Body of pancreas (tissue), 4 donors: ENCODE results near the gene TPM1. TPM values are rescaled to one million over a fixed set of nuclear protein-coding genes. Genes with fewer than 3 reads are reported as not detected.

Experiments
- ATAC-seq: fragments of 150-250 bp; one replicate; pipeline ENCODE4 v1.9.1; 2016
- DNase-seq, 4 donors: peaks; one replicate each; pipeline ENCODE4 v3.0.0-alpha.2; 2019
- H3K27ac ChIP-seq, 4 donors: fragments of 200-600 bp; sonication (generic); 1 replicate in 3 of 4; 2 replicates in 1 of 4; pipeline versions ENCODE4 v1.5.1 to v1.6.1; 2016 to 2019; ENCODE audit warnings: mild to moderate bottlenecking in 1 of 4, mixed read lengths in 1 of 4, moderate library complexity in 1 of 4
- H3K27me3 ChIP-seq, 2 donors: fragments of 200-600 bp; sonication (generic); one replicate each; pipeline ENCODE4 v1.6.0; 2016; ENCODE audit warnings: mild to moderate bottlenecking in 1 of 2
- H3K36me3 ChIP-seq, 2 donors: fragments of 200-600 bp; sonication (generic); replicated peaks in 1 of 2; 2 replicates each; pipeline ENCODE4 v1.5.1; 2016; ENCODE audit warnings: low read depth in 2 of 2; ENCODE audit not compliant: insufficient read depth in 1 of 2
- H3K4me1 ChIP-seq: fragments of 200-600 bp; sonication (generic); one replicate; pipeline ENCODE4 v1.6.0; 2016
- H3K4me3 ChIP-seq, 2 donors: fragments of 200-600 bp; sonication (generic); 1 replicate in 1 of 2; 2 replicates in 1 of 2; pipeline ENCODE4 v1.5.1; 2016 to 2019
- H3K9me3 ChIP-seq, 3 donors: fragments of 200-600 bp; sonication (generic); 1 replicate in 2 of 3; 2 replicates in 1 of 3; pipeline ENCODE4 v1.5.1; 2016
- POLR2A ChIP-seq, 3 donors: fragments of 450-650 bp; IDR thresholded peaks; one replicate each; pipeline ENCODE4 v1.6.1; 2016; ENCODE audit warnings: antibody characterized with exemption in 3 of 3, mild to moderate bottlenecking in 2 of 3
- WGBS, 2 donors: methylation state at CpG; one replicate each; pipeline ENCODE4 v1.1.5; 2017; 5-methylcytosine and 5-hydroxymethylcytosine counted together
- intact Hi-C: fragments of 100-400 bp; cut with DNase I; formaldehyde crosslinking; loops from one replicate; pipeline ENCODE4 v1.15.1; 2023
- total RNA-seq, 2 donors: library from RNA; depleted of rRNA; stranded (reverse); fragments of >200 nt; gene quantifications; one replicate each; pipeline ENCODE4 v1.1.0, GENCODE V29; 2016
- TF ChIP-seq, protein P1 (sequence below), 7 experiments: fragments of 450-650 bp in 4 of 7; fragments of 200-600 bp in 3 of 7; sonication (generic) in 3 of 7; IDR thresholded peaks; one replicate each; pipeline ENCODE4 v1.5.1; 2016 to 2019; ENCODE audit warnings: antibody characterized with exemption in 7 of 7

TPM1 gene
- total RNA-seq, 2 donors from 2014 or later: 417 to 435 TPM

DNA sequence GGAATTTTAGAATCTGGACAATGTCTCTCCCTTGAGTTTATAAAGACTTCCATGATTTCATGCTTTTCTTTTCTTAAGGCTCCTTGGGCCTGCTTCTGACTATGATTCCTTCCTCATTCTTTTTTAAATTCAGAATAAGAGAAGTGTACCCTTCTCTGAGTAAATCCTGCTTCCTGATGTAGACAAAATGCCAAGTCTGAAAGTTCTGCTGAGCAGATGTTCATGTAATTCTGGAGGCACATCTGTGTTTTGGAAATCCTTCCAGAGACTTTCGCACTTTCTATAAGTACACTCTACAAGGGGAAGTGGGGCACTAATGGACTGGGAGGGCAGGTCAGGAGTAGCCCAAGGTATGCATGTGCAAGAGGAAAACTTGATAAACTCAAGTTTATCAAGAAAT lies 24.8 kb downstream of the TPM1 start:
- Histone ChIP-seq H3K4me1 (no peaks in the 10 kb centered on the region), H3K36me3 (peaks cover 0 to 21% of the 10 kb centered on the region in 2 donors), H3K27me3 (no peaks in the 10 kb centered on the region), H3K27ac (peak overlapping the region in 1 of 4 donors; percentile 20), H3K9me3 (no peaks in the 10 kb centered on the region), H3K4me3 (no peak overlapping the region)
- TF ChIP-seq POLR2A (IDR thresholded peaks at IDR 0.05): no peak
- TF ChIP-seq, protein P1, sequence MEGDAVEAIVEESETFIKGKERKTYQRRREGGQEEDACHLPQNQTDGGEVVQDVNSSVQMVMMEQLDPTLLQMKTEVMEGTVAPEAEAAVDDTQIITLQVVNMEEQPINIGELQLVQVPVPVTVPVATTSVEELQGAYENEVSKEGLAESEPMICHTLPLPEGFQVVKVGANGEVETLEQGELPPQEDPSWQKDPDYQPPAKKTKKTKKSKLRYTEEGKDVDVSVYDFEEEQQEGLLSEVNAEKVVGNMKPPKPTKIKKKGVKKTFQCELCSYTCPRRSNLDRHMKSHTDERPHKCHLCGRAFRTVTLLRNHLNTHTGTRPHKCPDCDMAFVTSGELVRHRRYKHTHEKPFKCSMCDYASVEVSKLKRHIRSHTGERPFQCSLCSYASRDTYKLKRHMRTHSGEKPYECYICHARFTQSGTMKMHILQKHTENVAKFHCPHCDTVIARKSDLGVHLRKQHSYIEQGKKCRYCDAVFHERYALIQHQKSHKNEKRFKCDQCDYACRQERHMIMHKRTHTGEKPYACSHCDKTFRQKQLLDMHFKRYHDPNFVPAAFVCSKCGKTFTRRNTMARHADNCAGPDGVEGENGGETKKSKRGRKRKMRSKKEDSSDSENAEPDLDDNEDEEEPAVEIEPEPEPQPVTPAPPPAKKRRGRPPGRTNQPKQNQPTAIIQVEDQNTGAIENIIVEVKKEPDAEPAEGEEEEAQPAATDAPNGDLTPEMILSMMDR (IDR thresholded peaks at IDR 0.05): no peak
- 94 to 95% methylated on average over 1 of the region's 1 CpG for WGBS, 2 donors
- no peak for DNase-seq
- ATAC-seq: no peak
- intact Hi-C loops: no loop called here

- DNase-seq: no peak
- WGBS, 2 donors: 88% methylated on average over 13 of the region's 13 CpGs
- Histone ChIP-seq H3K27ac (no peak overlapping the region), H3K4me3 (no peak overlapping the region), H3K4me1 (peaks cover 3% of the 10 kb centered on the region), H3K36me3 (peaks cover 0 to 17% of the 10 kb centered on the region in 2 donors), H3K27me3 (no peaks in the 10 kb centered on the region), H3K9me3 (no peaks in the 10 kb centered on the region)
- TF ChIP-seq POLR2A (IDR thresholded peaks at IDR 0.05): no peak
- TF ChIP-seq, protein P1 (IDR thresholded peaks at IDR 0.05): no peak
- ATAC-seq: no peak
- intact Hi-C loops: no loop called here
Observed at GRCh38 chr15:63067976-63068743, 25.6 kb downstream of the TPM1 start.

GRCh38 chr15:63069616-63070090 lies 27.1 kb downstream of the TPM1 start:
- intact Hi-C loops: no loop called here
- Histone ChIP-seq H3K9me3 (no peaks in the 10 kb centered on the region), H3K27ac (no peak overlapping the region), H3K4me1 (peaks cover 11% of the 10 kb centered on the region), H3K27me3 (no peaks in the 10 kb centered on the region), H3K36me3 (peaks cover 0 to 13% of the 10 kb centered on the region in 2 donors), H3K4me3 (no peak overlapping the region)
- no peak for TF ChIP-seq POLR2A (IDR thresholded peaks at IDR 0.05)
- TF ChIP-seq, protein P1 (IDR thresholded peaks at IDR 0.05): no peak
- DNase-seq: no peak
- ATAC-seq: no peak
- WGBS, 2 donors: 92 to 100% methylated on average over 3 of the region's 3 CpGs

DNA sequence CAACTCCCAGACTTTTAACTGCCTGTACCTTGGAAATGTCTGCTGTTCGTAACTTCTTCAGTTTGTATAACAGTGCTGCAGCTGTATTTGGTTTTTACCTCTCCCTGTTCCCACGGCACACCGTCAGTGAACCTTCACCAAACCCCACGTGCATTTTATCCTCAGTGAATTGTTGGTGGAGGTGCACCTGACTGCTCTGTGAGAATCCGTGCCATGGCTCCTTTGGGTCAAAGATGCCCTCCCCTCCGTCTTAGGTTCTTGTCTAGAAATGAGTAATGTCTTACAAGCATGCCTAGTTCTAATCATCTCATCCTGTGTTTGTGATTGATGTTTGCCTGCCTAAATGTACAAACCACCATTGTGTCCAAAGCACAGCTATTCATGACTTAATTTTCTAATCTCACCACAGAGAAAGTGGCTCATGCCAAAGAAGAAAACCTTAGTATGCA lies 28.2 kb downstream of the TPM1 start:
- Histone ChIP-seq H3K4me1 (peaks cover 16% of the 10 kb centered on the region), H3K27ac (no peak overlapping the region), H3K36me3 (peaks cover 0 to 13% of the 10 kb centered on the region in 2 donors), H3K27me3 (no peaks in the 10 kb centered on the region), H3K4me3 (no peak overlapping the region), H3K9me3 (no peaks in the 10 kb centered on the region)
- intact Hi-C loops: no loop called here
- no peak for TF ChIP-seq POLR2A (IDR thresholded peaks at IDR 0.05)
- TF ChIP-seq, protein P1 (IDR thresholded peaks at IDR 0.05): no peak
- 86 to 96% methylated on average over 6 of the region's 6 CpGs for WGBS, 2 donors
- no peak for DNase-seq
- ATAC-seq: no peak
